Loucy (cell line): ENCODE measurements around the gene STAU1.

Source experiments
- H2AFZ ChIP-seq: fragments of 200-600 bp; sonication (generic); 2 replicates; pipeline ENCODE4 v1.6.0; 2016; ENCODE audit warnings: antibody characterized with exemption, mild to moderate bottlenecking, low read length, moderate library complexity
- H3F3A ChIP-seq: fragments of 200-600 bp; 2 replicates; pipeline ENCODE4 v1.6.0; 2016; ENCODE audit warnings: antibody characterized with exemption, low read depth, mild to moderate bottlenecking
- H3K27me3 ChIP-seq: fragments of 200-600 bp; sonication (generic); 2 replicates; pipeline ENCODE4 v1.6.1; 2014; ENCODE audit warnings: low read length, mild to moderate bottlenecking; ENCODE audit not compliant: insufficient read depth, poor library complexity, severe bottlenecking
- H3K36me3 ChIP-seq: fragments of 200-600 bp; sonication (generic); 2 replicates; pipeline ENCODE4 v1.6.1; 2016; ENCODE audit warnings: low read length; ENCODE audit not compliant: insufficient read depth
- H3K4me1 ChIP-seq: fragments of 200-600 bp; sonication (generic); 2 replicates; pipeline ENCODE4 v1.5.1; 2014; ENCODE audit warnings: low read length, mild to moderate bottlenecking; ENCODE audit not compliant: insufficient read depth, poor library complexity, severe bottlenecking
- H3K4me2 ChIP-seq: fragments of 200-600 bp; sonication (generic); 2 replicates; pipeline ENCODE4 v1.6.0; 2014; ENCODE audit warnings: antibody characterized with exemption, low read length, low read depth, mild to moderate bottlenecking; ENCODE audit not compliant: poor library complexity, severe bottlenecking
- H3K4me3 ChIP-seq: fragments of 200-600 bp; sonication (generic); 2 replicates; pipeline ENCODE4 v1.5.1; 2014; ENCODE audit warnings: low read length, mild to moderate bottlenecking, mixed read lengths; ENCODE audit not compliant: poor library complexity, severe bottlenecking
- H3K79me2 ChIP-seq: fragments of 200-600 bp; sonication (generic); 2 replicates; pipeline ENCODE4 v1.6.1; 2014; ENCODE audit warnings: low read length; ENCODE audit not compliant: insufficient read depth
- H3K9ac ChIP-seq: fragments of 200-600 bp; sonication (generic); 2 replicates; pipeline ENCODE4 v1.6.0; 2014; ENCODE audit warnings: mild to moderate bottlenecking, low read depth, low read length, moderate library complexity; ENCODE audit not compliant: poor library complexity, severe bottlenecking
- H3K9me2 ChIP-seq: fragments of 200-600 bp; sonication (generic); replicated peaks from 2 replicates; pipeline ENCODE4 v1.6.1; 2016; ENCODE audit warnings: low read depth, low read length, mixed read lengths
- H3K9me3 ChIP-seq: fragments of 200-600 bp; sonication (generic); 2 replicates; pipeline ENCODE4 v1.6.1; 2014; ENCODE audit warnings: mild to moderate bottlenecking, antibody characterized with exemption, low read length, low read depth; ENCODE audit not compliant: insufficient read depth
- H4K20me1 ChIP-seq: fragments of 200-600 bp; sonication (generic); 2 replicates; pipeline ENCODE4 v1.6.0; 2014; ENCODE audit warnings: antibody characterized with exemption, low read length, mild to moderate bottlenecking; ENCODE audit not compliant: insufficient read depth, poor library complexity, severe bottlenecking
- EZH2phosphoT487 ChIP-seq: fragments of 200-600 bp; IDR thresholded peaks from 2 replicates; pipeline ENCODE4 v1.6.1; 2018; ENCODE audit warnings: antibody characterized with exemption, mild to moderate bottlenecking, moderate library complexity, borderline replicate concordance
- TF ChIP-seq, protein P1 (sequence below): fragments of 200-600 bp; sonication (generic); conservative IDR thresholded peaks from 2 replicates; pipeline ENCODE4 v1.5.1; 2014; ENCODE audit warnings: mild to moderate bottlenecking, antibody characterized with exemption, low read length

STAU1 gene

DNA sequence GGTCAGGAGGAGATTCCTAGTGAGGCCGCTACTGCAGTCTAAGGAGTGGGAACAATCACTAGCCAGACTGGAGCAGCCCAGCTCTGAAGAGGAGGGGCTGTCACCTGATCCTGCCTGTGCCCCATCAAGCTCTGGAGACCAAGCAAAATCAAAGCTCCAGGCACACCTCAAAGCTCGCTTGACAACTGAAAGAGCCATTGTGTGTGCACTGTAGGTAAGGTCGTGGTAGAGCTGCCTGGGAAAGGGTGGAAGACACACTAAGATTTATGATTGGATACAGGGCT, 83.8 kb downstream of the STAU1 start:
- Histone ChIP-seq H4K20me1 (no peaks in the 10 kb centered on the region), H3K9me2 (no peaks in the 10 kb centered on the region), H3F3A (no peaks in the 10 kb centered on the region)

DNA sequence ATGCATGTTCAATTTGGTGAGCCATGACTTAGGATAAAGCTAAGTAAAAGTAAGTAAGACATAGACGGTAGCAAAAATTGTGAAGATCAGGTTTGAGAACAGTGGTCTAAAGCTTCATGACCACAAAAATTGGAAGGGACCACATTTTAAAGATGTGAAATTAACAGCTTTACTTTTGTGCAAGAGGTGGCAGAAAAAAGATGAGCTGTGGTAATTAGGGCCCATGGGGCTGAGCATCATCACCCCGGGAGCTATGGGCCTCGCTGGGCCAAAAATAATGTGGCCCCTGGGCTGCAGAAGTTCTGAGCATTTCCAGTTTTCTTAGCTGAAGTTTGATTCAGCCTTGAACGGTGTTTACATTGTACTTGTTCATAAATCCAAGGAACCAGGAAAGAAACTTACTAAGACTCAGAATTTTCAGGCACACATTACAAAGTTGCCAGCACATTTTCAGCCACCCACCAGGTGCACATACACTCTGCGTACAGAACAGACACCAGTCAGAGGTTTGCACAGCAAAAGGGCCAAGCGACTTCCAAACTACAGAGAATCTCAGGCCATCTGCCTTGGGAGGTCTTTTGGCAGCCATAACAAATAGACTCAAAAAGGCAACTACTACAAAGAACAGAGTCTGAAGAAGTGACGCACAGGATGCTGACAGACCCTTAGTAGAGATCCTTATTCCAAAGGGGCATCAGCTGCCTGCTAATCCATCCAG, 84.3 kb downstream of the STAU1 start:
- TF ChIP-seq EZH2phosphoT487: no peak
- TF ChIP-seq, protein P1, sequence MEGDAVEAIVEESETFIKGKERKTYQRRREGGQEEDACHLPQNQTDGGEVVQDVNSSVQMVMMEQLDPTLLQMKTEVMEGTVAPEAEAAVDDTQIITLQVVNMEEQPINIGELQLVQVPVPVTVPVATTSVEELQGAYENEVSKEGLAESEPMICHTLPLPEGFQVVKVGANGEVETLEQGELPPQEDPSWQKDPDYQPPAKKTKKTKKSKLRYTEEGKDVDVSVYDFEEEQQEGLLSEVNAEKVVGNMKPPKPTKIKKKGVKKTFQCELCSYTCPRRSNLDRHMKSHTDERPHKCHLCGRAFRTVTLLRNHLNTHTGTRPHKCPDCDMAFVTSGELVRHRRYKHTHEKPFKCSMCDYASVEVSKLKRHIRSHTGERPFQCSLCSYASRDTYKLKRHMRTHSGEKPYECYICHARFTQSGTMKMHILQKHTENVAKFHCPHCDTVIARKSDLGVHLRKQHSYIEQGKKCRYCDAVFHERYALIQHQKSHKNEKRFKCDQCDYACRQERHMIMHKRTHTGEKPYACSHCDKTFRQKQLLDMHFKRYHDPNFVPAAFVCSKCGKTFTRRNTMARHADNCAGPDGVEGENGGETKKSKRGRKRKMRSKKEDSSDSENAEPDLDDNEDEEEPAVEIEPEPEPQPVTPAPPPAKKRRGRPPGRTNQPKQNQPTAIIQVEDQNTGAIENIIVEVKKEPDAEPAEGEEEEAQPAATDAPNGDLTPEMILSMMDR: no peak
- Histone ChIP-seq H3K9ac (no peak overlapping the region), H4K20me1 (peaks cover 5% of the 10 kb centered on the region)

More for the DNA sequence above, 83.8 kb downstream of the STAU1 start:
- peaks cover 47% of the 10 kb centered on the region; the same call in 1 of the 2 replicates for H3K36me3 ChIP-seq
- H3K79me2 ChIP-seq: no peaks in the 10 kb centered on the region
- H3K4me2 ChIP-seq: no peak overlapping the region
- TF ChIP-seq EZH2phosphoT487: no peak
- TF ChIP-seq, protein P1: no peak
- no peak overlapping the region for H2AFZ ChIP-seq
- H3K4me1 ChIP-seq: no peaks in the 10 kb centered on the region
- no peaks in the 10 kb centered on the region for H3K27me3 ChIP-seq
- H3K9ac ChIP-seq: no peak overlapping the region
- no peaks in the 10 kb centered on the region for H3K9me3 ChIP-seq
- no peak overlapping the region for H3K4me3 ChIP-seq

DNA sequence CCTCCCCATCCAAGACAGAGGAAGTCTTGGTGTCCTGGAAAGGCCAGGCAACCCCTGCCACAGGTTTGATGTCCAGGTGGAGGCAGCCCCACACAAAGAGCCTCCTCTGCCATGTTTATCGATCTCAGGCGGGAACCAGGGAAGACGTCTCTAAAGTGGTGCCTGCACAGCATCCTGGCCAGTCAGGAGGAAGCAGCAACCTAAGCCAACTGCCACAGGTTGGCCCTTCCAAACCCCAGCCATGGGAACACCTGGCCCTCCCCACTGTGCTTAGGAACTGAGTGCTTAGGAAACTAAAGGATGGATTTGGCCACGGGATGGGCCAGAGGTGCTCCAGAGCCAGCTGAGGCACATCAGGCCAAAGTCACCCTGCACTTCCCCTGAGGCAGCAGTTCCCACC, 85.1 kb downstream of the STAU1 start:
- no peak overlapping the region for H3K4me2 ChIP-seq
- H3F3A ChIP-seq: no peaks in the 10 kb centered on the region
- H4K20me1 ChIP-seq: peaks cover 7% of the 10 kb centered on the region
- no peaks in the 10 kb centered on the region for H3K27me3 ChIP-seq
- H3K9me3 ChIP-seq: no peaks in the 10 kb centered on the region
- H3K4me3 ChIP-seq: no peak overlapping the region
- no peak for TF ChIP-seq EZH2phosphoT487
- TF ChIP-seq, protein P1: no peak
- H2AFZ ChIP-seq: no peak overlapping the region
- no peaks in the 10 kb centered on the region for H3K9me2 ChIP-seq
- no peak overlapping the region for H3K9ac ChIP-seq
- H3K79me2 ChIP-seq: no peaks in the 10 kb centered on the region
- peaks cover 57% of the 10 kb centered on the region; the same call in 1 of the 2 replicates for H3K36me3 ChIP-seq
- no peaks in the 10 kb centered on the region for H3K4me1 ChIP-seq

More for the DNA sequence above, 84.3 kb downstream of the STAU1 start:
- H3K9me2 ChIP-seq: no peaks in the 10 kb centered on the region
- no peaks in the 10 kb centered on the region for H3K4me1 ChIP-seq
- H3K27me3 ChIP-seq: no peaks in the 10 kb centered on the region
- no peaks in the 10 kb centered on the region for H3K79me2 ChIP-seq
- peaks cover 49% of the 10 kb centered on the region; the same call in 1 of the 2 replicates for H3K36me3 ChIP-seq
- H3K4me3 ChIP-seq: no peak overlapping the region
- no peaks in the 10 kb centered on the region for H3F3A ChIP-seq
- no peak overlapping the region for H3K4me2 ChIP-seq
- H3K9me3 ChIP-seq: no peaks in the 10 kb centered on the region
- no peak overlapping the region for H2AFZ ChIP-seq
